ENCODE results near the gene STAG1.

Gene STAG1

DNA sequence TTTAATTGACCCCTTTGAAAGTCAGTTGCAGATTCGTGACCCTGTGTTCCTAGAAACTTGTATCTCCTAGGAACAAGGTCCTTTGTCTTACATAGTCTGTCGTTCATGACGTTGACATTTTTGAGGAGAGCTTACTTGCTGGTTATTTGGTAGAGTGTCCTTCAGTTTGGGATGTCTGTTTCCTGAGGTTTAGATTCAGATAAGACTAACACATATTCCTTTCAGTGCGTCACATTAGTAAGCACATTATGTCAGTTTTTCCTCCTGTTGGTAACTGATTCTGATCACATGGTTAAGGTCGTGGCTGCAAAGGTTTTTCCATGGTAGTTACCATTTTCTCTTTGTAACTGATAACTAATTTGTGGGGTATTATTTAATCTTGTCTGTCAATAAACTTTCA is 421.3 kb downstream of the STAG1 start:
- DNase-seq (ENCODE audit: low read depth in 2 of 2), result no peak

DNA sequence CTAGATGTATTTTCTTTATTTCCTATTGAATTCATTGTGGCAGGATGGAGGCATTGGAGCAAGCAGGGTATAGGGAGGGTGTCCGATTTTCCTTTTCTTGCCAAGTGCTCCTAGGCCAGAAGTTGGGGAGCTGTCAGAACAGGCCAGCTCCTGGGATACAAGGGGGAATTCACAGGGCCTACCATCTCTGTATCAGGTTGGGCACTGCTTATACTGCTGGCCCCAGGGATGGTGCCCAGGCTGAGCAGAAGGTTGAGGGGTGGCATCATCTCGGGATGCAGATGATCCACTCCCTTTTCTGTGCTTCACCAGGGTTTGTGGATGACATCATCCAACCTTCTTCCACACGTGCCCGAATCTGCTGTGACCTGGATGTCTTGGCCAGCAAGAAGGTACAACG is 422.6 kb downstream of the STAG1 start:
- DNase-seq (ENCODE audit: low read depth in 2 of 2), result no peak

DNA sequence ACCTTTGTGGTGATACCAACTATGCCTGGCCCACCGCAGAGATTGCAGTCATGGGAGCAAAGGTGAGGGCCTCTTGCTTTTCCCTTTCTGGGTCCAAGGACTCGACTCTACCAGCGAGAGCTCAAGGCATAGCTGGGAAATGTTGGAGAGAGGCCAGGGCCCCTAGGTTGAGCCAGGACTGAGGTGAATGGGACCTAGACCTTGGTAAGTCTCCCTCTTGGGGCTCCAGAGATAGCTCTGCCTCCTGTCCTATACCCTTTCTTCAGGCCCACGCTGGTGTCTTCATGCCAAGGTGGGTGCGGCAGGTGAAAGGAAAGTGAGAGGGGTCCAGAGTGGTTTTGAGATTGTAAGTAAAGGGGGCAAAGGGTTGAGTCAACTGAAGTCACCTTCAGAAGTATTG is 424.5 kb downstream of the STAG1 start:
- no peak for DNase-seq (ENCODE audit: low read depth in 2 of 2)

DNA sequence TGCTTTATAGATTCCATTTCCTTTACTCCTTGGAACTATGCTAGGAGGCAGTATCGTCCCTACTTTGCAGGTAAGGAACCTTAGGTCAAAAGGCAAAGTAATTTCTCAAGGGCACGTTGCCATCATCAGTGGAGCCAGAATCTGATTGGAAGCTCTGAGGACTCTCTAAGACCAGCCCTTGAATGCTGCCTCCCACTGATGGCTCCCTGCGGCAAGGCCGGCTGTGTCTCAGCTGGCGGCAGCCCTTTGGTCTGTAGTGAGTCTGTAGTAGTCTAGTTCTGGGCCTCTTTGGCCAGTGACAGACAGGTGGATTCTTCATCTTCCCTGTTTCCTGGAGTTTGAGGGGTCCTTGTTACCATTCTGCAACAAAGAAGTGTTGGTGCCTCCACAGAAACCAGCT is 425.9 kb downstream of the STAG1 start:
- DNase-seq (ENCODE audit: low read depth in 2 of 2), result no peak

DNA sequence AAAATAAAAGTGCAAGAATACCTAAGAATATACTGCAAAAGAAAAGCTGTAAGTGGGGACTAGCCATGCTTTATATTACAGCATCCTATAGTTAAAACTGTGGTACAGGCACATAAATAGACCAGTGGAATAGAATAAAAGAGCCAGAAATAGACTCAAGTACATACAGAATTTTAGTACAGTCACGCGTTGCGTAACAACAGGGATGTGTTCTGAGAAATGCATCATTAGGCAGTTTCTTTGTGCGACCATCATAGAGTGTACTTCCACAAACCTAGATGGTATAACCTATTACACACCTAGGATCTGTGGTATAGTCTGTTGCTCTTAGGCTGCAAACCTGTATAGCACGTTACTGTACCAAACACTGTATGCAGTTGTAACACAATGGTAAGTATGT is 440.2 kb downstream of the STAG1 start:
- DNase-seq (ENCODE audit: low read depth in 2 of 2), result no peak

DNA sequence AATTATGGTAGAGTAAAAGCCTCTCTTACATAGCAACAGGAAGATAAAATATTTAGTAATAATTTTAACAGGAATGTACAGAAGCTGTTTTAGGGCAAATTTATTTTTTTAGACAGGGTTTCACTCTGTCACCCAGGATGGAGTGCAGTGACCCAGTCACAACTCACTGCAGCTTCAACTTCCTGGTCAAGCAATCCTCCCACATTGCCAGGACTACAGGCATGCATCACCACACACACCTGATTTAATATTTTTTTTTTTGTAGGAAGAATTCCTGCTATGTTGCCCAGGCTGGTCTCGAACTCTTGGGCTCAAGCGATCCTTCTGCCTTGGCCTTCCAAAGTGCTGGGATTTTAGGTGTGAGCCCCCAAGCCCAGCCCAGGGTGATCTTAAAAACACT is 440.9 kb downstream of the STAG1 start:
- DNase-seq (ENCODE audit: low read depth in 2 of 2), result no peak

DNA sequence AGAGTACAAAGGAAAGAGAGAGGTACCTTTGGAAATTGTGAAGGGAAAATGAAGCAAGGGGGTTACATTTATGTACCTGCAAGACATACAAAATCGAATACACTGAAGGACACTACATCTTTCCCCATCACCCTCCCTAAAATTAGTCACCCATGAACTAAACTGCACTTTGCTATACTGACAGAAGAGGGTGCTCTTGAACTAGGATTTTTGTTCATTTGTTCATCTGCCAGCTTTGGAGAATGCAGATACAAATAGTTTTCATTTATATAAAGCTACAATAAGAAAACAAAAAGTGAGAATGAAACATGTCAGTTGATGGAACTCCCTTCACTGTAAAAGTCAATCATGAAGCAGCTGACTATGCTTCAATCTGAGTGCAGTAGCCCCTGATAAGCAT is 446.3 kb downstream of the STAG1 start:
- DNase-seq (ENCODE audit: low read depth in 2 of 2), result no peak

DNA sequence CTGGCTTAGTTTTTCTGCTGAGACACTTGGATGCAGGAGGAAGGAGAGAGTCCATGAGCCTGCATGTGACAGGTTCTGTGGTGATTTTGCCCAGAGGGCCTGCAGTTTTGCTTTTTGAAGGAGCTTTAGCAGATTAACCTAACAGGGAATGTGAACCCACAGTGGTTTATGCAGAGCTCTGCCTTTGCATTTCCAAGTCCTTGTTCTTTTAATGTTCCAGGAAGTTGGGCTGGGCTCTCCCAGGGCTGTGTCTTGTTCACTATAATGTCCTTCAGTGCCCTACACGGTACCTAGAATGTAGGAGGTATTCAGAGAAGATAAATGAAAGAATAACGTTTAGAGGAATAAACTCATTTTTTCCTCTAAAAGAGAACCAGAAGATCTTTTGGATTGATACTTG is 451.7 kb downstream of the STAG1 start:
- DNase-seq (ENCODE audit: low read depth in 2 of 2), result no peak

DNA sequence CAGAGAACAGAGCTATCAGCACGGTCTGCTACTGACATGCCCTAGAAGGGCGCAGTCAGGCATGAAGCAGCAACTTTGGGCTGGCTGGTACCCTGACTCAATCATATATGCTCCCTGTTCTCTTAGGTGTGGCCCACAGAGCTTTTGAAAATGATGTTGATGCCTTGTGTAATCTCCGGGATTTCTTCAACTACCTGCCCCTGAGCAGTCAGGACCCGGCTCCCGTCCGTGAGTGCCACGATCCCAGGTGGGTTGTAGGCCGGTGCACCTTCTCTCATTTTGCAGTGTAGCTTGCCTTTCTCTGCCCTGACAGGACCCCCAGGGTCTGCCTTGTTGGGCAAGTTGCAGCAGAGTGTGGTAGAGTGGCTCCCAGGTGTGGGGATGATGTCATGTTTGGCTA is 454.4 kb downstream of the STAG1 start:
- DNase-seq (ENCODE audit: low read depth in 2 of 2), result no peak

DNA sequence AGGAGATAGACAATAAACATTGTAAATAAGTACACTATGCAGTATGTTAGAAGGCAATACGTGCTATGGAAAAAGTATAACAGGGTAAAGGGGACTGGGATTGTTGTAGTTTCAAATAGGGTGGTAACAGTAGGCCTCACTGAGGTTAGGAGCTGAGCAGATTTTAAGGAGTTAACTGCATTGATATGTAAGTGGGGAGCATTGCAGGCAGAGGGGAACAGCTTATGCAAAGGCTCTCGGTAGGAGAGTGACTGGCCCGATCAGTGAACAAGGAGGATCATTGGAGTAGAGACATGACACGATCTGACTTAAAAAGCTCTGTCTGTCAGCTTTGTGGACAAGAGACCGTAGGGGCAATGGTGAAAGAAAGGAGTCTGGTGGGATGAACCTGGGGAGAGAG is 455.2 kb downstream of the STAG1 start:
- no peak for DNase-seq (ENCODE audit: low read depth in 2 of 2)

DNA sequence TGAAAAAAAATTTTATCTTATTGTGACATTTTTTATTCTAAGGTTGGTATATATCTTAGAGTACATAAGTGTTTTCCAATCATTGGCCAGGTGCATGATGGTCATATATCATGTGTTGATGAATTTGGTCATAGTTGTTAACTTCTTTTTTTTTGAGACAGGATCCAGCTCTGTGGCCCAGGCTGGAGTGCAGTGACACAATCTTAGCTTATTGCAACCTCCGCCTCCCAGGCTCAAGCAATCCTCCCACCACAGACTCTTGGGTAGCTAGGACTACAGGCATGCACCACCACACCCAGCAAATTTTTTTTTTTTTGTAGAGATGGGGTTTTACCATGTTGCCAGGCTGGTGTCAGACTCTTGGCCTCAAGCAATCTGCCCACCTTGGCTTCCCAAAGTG is 458.0 kb downstream of the STAG1 start:
- no peak for DNase-seq (ENCODE audit: low read depth in 2 of 2)

DNA sequence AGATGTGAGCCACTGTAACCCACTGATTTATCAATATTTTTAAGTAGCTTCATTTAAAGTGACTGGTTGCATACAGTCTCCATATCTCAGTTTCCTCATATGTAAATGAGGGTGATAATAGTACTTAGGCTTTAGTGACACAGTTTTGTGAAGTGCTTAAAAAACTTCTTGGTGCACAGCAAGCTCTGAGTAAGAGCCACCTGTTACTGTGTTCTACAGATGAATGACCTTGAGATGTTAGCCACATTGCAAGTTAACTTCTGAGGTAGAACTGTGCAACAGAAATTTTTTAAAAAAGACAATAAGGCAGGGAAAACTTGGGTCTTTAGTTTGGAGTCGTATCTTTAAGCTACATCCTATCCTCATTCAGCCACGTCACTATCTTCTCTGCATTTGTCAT is 458.9 kb downstream of the STAG1 start:
- DNase-seq (ENCODE audit: low read depth in 2 of 2), result no peak

DNA sequence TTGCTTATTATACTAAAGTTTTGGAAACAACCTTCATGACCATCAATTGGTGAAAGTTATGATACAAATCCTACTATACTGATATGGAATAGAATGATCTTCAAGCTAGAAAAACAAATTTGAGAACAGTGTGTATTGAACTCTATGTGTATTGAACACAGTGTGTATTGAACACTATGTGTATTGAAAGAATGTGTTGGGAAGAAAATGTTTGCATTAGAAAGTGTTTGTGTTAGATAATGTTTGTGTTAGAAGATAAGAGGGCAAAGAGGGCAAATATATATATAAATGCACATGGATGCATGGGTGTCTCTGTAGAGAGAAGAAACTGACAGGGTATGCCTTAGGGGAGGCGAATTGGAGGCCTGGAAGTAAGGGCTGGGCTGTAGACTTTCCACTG is 459.7 kb downstream of the STAG1 start:
- no peak for DNase-seq (ENCODE audit: low read depth in 2 of 2)

DNA sequence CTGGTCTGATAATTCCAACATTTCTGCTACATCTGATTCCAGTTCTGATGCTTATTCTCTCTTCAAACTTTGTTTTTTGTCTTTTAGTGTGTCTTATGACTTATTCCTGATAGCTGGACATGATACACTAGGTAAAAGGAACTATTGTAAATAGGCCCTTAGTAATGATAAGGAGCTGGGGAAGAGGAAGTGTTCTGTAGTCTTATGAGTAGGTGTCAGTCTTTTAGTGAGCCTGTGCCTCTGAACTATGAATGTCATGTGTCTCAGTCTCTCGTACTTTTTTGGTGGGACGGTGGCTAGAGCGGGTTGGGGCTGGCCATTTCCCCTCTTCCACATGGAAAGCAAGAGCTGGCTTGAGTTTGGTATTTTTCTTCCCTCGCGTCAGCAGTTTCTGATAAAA is 460.9 kb downstream of the STAG1 start:
- no peak for DNase-seq (ENCODE audit: low read depth in 2 of 2)
